A549 treated with dexamethasone at 1 μM for 4 hours (cell line): ENCODE data around the gene THBS2. TPM values are rescaled to one million over a fixed set of nuclear protein-coding genes. Genes with fewer than 3 reads are reported as not detected.

Source experiments
- total RNA-seq: library from RNA; stranded (reverse); fragments of 200-300 nt; extraction: Qiagen RNA extraction; gene quantifications from 5 replicates; pipeline ENCODE4 v1.2.3, GENCODE V29; 2022

Gene THBS2
- total RNA-seq: 0.07 to 0.12 TPM (median 0.09 TPM) in 5 replicates

DNA sequence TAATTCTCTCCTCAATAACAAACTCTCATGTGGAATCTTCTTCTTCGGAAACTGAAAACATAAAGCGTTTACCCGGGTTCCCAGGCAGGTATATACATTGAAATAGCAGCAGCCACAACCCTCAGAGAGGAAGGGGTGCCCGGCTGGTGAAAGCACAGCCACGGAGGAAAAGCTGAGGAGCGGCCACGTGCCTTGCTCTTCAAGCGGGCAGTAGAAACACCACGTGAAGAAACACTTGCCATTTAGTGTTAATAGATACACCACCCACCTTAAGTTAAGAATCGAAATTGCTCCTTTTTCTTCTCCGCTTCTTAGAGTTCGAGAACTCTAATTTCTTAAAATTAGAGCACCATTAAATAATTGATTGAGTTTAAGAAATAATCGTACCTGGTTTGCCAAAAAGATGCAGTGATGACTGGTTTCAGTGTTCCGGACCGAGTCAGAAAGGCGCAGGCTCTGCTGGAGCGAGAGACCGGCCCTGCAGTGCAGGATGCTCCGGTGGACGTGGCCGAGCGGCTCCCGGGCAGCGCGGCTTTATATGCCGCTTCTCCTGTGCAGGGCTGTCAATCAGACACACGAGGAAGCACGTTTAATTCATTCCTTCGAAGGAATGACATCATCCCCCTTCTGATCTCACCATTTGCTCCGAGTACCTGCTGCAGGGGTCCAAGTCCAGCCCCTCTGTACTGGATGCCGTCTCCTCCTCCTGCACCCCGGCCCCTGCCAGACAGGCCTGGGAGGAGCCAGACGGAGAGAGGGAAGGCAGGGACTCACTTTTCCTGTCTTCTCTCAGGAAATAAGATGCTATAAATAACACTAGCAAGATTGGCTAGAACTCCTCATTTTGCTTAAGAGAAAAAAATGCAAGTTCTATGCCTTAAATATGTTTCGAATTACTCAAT, at the start of gene THBS2:
THBS2 (minus strand) TSS at position 510 of the 902 bp plus-strand sequence. CDS start 3,062 bp downstream, outside the sequence.

